NCI-H69 (cell line): ENCODE results near the gene POFUT2.
"Not testable (repeated sequence)": the region's sequence is repeated elsewhere in the genome, so short reads cannot be mapped to it uniquely, and the experiment has no call there.

ENCODE experiments used
- DNase-seq: peaks from one replicate; lab custom pipeline; 2025; lab: John Stamatoyannopoulos, UW

The POFUT2 gene

DNA sequence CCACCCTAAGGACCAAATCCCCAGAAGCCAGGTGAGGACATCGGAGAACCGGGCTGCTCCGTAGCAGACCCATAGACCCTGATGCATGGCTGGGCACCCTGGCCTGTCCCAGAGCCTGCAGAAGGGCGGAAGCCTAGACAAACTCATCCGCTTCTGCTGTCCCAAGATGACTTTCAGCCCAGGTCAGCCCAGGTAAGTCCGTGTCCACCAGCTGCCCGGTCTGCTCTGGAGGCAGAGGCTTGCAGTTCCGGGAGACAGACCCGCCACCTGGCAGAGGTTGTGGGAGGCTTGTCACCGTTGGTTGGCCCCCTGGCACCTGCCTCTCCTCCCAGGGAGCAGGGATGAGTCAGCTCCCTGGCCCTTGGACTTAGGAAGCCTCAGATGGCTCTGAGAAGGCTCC lies 22.8 kb upstream of the POFUT2 start:
- DNase-seq: no peak

DNA sequence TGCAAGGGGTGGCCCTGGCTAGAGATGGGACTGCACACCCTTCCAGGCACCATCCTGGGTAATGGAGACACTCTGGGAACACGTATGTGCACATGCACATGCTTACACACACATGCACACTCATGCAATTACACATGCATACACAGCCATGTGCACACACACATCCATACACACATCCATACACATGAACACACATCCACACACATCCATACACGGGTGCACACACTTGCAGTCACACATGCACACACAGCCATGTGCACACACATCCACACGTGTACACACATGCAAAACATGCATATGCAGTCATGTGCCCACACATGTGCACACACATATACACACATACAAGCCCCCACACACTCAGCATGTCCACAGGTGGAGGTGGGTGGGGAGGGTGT lies 22.3 kb upstream of the POFUT2 start:
- DNase-seq: no peak

DNA sequence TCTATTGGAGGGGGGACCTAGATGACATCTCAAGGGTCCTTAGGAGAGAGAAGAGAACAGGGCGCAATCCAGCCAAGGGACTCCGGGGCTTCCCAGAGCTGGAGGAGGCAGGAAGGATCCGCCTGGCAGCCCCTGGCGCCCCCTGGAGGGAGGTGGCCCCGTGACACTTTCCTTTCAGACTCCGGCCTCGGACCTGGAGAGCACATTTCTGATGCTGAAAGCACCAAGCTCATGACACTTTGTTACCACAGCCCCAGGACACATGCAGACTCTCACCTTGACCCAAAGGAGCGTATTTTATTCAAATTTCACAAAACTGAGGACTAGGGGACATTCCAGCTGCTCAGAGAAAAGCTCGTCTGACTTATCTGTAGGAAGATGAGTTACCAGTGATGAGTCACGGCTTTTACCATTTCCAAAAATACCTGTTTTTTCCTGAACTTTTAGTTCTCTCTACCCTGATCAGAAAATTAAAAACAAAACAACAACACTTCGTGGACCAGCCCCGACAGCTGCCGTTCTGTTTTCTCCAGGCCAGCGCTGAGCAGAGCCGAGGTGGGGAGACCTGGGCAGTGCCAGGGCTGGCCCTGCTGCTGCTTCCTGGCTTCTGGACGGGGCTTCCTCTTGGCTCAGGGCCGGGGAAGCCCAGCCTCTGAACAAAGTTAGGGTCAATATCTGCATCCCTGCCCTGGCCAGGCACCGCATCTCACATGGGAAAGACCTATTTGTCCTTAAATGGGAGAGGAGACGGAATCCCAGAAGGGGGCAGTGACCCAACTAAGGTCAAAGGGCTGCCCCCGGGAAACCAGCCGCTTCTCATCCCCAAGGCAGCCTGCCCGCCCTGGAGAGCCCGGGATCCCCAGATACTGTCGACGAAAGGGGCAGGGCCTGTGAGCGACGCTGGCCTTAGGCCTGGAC lies 21.6 kb upstream of the POFUT2 start:
- DNase-seq: peak; percentile 71

DNA sequence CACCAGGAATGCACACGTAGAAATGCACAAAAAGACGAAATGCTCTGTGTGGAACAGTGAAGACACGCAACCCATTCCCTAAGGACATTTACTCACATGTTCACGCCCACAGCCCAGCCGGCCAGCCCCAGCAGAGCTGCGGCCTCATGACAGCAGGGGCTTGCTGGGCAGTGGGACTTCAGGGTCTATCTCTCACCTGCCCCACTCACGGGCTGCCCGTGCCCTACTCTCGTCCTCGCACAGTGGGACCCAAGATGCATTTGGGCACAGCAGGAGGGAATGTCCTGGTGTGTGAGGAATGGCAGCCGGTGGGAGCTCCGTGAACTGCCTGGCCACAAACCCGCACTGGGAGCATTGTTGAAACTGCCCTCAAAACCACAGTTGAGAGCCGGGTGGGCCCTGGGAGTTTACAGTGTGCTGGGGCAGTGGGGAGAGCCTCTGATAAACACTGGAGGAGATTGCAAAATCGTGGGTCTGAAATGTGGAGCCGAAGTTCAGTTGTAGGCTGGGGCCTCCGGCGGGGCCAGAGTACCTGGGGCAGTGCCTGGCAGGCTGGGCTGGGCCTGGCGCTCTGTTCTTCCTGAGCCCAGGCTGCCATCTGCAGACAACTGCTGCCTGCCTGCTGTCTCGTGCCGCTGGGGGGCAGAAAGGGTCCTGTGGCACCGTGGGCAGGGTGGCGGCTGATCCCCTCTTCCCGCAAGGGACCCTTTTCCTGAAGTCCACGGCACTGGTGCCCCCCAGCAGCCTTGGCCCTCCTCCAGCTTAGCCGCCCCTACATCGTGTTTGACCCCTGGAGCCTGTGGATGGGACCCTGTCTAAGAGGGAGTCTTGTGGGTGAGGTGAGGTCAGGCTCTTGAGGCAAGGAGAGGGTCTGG lies 20.7 kb upstream of the POFUT2 start:
- DNase-seq: peak; percentile 44

DNA sequence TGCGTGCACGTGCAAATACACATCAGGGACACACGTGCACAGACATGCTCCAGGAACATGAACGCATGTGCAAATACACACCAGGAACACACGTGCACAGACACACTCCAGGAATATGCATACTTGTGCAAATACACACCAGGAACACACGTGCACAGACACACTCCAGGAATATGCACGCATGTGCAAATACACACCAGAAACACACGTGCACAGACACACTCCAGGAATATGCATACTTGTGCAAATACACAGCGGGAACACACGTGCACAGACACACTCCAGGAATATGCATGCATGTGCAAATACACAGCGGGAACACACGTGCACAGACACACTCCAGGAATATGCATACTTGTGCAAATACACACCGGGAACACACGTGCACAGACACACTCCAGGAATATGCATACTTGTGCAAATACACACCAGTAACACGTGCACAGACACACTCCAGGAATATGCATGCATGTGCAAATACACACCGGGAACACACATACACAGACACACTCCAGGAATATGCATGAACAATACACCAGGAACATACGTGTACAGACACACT lies 20.0 kb upstream of the POFUT2 start:
- DNase-seq: not testable (repeated sequence)

DNA sequence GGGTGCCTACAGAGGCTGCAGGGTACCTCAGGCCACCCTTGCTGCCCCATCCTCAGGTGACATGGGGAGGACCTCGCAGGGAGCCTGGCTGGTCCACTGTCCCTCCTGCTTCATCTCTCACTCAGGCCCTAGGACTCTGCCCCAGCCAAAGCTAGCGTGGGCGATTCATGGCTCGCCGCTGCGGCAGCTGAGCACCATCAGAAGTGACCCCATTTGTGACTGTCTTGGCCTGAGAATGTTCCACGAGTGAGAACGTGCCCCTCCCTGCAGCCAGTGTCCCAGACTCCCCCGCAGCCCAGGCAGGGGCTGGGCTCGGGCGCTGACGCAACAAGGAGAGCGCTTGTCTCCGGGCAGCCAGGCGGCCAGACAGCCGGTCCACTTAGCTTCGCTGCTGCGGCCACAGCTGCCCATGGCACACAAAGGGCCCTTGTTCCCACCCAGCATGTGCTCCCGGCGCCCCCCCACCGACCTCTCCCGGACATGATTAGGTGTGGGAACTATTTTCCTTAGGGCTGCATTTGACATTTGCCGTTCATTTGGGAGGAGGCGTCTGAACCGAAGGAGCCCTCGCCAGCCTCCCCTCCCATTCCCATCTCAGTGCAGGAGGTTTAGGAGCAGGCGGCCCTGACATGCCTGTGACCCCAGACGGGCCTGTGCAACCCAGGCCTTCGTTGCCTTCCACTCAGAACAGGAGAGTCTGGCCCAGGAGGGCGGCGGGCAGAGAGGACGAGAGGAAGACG lies 19.3 kb upstream of the POFUT2 start:
- peak; percentile 46 for DNase-seq

DNA sequence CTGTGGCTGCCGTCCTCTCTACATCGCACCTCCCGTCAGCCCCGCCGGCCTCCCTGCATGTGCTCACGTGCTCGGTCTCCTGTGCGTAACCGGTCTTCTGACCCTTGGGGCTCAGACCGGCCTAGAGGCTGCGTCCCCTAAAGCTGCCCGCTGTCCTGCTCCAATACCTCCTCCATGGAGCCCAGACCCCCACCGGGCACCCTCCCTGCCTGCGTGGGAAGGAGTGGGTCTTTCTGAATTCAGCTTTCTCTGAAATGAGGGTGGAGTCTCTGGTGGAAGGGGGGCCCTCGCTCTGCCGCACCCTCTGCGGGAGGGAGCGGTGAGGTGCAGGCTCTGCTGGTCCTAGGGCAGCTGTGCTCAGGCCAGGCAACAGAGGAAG lies 18.7 kb upstream of the POFUT2 start:
- DNase-seq: no peak

DNA sequence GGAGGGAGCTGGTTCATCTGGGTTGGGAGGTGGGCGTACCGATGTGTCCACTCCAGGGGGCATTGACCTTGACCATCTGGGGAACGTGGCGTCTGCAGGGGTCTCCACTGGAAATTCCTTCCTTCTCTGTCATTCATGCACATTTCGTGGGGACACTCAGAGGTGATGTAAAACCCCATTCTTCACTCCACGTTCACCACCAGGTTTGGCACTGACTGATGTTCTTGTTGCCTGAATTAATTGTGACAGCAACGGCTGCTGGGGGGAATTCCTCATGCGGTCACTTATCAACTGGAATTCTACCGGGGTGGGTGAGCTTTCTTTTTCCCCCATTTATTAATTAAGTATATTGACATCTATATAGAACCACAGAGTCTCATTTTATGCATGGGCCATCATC lies 18.1 kb upstream of the POFUT2 start:
- no peak for DNase-seq

DNA sequence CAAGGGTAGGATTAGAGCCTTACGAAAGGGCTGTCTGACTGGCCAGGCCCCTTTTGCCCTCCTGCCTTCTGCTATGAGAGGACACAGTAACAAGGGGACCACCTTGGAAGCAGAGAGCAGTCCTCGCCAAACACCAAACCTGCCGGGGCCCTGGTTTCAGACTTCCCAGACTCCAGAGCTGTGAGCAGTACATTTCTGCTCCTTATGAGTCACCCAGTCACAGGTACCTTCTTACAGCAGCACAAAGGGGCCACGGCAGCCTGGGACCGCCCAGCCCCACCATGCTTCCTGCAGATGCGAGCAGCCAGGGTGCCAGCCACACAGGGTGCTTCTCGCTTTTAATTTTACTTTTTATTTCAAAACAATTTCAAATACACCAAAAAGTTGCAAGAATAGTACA lies 17.2 kb upstream of the POFUT2 start:
- DNase-seq: no peak

DNA sequence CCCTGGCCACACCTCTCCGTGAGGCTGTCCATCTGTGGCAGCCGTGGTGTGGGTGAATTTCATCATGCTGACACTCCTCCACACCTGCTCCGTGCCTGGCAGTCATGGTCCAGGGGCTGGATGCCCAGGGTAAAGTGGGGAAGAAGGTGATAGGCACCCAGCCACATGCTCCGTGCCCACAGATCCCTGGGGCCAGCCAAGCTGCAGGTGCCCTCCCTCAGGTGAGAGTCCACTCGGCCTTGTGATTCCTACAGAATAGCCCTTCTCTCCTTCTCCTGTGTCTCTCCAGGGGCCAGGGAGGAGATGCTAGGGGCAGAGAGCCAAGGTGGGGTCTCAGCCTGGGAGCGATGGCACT lies 16.8 kb upstream of the POFUT2 start:
- no peak for DNase-seq

DNA sequence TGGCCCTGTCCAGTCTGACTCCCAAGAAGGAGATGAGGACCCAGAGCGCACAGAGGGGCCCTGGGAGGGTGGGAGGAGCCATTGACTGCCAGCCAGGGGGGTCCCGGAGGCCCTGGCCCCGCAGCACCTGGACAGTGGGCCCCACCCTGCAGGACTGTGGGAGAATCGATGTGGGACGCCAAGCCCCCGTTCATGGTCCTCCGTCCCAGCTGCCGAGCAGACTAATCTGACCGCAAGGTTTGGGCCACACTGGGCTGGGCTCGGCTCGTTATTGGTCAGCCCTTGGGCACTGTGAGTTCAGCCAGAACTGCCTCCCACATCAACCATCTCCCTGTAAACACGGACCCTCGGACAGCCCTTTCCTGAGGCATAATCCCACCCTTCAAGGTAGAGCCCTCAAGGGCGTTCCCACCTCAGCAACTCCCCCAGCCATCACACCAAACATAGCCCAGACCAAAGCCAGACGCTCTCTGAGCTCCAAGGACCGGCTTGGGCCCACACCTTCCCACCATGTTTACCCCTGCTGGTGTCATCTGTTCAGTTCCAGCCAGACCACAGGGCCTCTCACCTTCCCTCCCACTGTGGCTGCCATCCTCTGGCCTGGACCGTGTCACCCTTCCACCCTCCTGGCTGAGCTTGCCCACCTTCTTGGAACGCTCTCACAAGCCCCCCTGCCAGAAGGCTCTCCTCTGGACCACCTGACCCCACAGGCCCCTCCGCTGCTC lies 16.2 kb upstream of the POFUT2 start:
- no peak for DNase-seq

DNA sequence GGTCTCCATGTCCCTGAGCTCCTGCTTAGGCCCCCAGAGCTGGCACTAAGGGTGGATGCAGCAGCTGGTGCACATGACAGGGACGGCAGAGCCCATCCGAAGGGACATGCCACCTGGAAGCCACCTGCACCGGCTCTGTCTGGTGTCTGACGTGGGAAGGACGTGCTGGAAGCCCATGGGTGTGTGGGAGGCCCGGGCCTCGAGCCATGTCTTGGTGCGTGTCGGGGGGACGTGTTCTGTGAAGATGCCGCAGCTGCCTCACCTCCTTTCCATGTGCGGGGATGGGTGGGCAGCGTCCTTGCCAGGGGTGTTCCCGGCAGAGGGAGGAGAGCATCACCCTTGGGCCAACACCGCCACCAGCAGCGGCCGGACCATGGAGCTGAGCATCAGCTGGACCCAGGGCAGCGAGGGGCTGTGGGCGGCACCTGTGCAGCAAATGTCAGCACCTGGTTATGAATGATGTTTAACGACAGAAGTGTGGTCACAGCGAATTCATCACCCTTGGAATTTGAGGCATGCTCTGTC lies 15.5 kb upstream of the POFUT2 start:
- DNase-seq: no peak

DNA sequence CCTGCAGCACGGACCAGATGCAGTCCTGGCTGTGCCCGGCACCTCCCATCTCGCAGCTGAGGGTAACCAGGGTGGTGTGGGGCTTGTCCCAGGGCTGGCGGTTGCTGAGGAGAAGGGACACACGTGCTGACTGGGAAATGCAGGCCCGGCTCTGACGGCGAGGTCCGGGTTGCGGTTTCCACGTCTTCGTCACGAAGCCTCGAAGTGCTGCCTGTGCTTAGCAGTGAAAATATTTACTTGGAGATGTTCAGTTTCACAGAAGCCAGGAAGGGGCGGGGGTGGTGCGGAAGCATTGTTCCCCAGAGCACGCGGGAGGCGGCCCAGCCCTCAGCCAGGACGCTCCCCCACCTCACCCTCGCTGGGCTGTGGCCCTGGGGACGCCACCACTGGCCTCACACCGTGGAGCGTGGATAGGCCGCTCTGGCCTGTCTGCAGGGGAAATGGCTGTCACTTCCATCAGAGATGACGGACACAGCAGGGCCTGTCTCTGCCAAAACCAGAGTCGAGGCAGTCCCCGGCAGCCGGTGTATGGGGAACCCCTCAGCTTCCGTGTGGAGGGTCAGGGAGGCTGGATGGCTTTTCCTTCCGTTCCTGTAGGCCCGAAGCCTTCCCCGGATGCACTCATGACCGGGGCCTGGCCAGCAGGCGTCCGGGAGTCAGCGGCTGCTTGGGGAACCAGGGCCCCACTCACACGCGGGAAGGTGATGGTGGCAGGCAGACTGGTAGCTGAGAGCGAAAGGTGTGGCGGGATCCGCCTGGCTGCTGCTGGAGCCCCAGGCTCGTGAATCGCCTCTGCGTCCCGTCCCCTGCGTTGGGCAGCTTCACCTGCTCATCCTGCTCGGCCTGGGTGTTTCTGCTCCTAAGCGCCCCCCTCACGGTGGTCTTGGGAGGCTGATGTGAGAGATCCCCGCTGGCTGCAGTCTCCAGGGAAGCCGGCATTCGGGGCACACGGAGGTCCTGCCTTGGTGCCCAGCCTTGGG lies 14.7 kb upstream of the POFUT2 start:
- no peak for DNase-seq

DNA sequence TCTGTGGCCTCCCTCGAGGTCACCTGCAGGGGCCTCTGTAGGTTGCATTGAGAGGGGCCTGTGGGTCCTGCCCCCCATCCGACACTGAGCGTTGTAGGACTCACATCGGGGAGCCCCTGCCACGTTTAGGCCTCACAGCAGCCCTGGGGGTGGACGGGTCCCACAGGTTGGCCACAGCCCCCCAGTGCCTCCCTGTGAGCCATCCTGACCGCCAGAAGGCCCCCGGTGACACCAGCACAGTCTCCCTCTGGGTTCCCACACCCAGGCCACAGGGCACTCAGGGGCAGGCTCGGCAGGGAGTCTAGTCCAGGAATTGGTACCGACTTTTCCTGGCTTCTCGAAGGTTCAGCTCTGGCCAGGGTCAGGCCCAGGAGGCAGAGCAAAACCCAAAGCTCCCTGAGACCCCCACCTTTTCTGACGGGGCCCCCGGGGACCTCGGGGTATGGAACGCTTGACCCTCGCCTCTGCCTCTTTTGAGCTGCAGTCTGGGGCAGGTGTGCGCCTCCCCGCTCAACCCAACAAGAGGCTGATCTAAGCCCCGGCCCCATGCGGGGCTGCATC lies 13.9 kb upstream of the POFUT2 start:
- no peak for DNase-seq

DNA sequence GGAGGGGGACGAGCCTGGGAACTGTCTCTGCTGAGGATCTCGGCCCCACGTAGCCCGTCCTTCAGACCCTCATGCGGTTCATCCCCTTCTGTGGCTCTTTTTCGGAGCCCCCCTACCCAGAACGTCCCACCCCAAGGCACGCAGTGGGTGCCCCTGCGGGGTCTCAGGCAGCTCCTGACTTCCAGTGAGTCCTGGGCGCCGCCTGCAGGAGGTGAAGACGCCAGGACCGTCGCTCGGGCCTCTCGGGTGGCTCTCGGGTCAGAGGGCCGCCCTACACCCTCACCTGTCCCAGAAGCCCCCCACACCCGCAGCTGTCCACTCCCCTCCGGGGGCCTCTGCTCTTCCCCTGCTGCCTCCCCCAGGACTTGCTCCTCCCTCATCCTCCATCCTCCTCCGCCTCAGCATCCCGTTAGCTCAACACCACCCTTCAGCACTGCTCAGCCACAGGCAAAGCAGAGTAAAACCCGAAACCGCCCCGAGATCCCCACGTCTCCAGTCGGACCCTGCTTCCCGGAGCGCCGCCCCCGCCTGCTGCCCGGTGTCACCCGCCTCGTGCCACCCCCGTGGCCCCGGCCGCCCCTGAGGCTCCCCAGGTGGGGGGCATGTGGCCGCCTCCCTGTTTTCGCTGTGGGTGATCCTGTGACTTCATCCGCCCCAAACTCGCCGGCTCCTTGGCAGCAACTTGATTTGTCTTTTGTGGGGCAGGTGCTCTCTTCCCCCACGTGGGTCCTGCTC lies 13.3 kb upstream of the POFUT2 start:
- no peak for DNase-seq

DNA sequence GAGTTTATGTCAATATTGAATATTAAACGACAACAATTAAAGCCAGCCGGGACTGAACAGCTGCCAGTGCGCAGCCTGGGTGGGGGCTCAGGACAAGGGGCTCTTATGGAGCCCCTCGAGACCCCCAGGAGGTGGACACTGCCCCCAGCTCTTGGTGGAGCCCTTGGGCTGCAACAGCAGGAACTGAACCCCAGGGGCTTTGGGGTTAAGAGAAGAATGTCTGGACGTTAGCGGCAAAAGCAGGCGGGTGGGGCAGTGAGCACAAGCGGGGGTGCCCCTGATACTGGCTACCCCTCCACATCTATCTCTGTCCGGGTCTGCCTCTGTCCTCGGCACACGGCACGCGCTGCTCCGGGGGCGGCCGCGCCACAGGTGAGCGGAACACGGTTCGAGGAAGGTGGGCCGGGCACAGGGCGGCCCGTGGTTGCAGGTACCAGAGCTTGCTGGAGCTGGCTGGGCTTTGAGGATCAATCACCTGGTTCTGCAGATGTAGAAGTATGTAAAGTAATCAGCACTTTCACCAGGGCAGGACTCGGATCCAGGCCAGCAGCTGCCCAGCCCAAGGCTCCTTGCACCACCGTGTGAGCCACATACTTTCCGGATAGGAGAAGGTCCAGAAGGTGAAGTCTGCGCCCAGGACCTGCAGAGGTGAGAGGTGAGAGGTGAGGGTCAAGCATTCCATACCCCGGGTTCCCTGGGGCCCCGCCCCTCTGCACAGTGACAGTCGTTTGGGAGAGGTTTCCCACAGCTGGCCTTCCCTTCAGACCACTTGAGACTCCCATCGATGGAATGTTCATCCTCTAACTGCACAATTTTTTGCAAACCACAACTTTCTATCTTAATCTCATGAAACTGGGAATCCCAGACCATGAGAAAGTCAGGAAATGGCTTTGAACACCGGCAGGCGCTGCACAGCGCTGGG lies 12.4 kb upstream of the POFUT2 start:
- DNase-seq: no peak

DNA sequence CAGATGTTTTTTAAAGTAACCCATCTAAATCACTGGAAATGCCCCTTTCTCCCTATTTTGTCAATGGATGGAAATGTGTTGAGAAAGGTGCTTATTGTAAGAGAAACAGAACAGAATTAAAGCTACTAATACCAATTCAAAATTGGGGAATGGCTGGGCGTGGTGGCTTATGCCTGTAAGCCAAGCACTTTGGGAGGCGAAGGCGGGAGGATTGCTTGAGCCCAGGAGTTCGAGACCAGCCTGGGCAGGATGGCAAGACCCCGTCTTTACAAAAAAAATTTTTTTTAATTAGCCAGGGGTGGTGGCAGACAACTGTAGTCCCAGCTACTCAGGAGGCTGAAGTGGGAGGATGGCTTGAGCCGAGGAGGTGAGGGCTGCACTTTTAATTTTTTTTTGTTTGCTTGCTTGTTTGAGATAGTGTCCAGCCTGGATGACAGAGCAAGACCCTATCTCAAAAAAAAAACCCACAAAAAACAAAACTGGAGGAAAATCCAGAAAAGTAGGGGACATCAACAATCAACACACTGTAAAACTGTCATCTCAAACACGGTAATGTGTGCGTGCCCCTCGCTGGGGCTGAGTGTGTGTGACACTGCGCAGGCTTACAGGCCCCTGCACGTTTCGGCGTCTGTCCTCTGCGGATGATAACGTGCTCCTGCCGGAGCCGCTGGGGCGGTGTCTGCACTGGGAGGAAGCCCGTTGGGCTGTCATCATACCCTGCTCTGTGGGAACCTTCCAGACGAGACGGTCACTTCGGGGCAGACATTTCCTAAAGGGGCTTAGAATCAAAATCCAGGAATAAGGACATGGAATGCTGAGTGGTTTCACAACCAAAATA lies 11.6 kb upstream of the POFUT2 start:
- peak; percentile 54 for DNase-seq
